NK-92 (cell line): Measurements from ENCODE around the gene GPA33.

ENCODE experiments used
- DNase-seq: peaks from one replicate; lab custom pipeline; 2025; ENCODE audit not compliant: unreplicated experiment; lab: John Stamatoyannopoulos, UW

Gene GPA33, protein sequence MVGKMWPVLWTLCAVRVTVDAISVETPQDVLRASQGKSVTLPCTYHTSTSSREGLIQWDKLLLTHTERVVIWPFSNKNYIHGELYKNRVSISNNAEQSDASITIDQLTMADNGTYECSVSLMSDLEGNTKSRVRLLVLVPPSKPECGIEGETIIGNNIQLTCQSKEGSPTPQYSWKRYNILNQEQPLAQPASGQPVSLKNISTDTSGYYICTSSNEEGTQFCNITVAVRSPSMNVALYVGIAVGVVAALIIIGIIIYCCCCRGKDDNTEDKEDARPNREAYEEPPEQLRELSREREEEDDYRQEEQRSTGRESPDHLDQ

DNA sequence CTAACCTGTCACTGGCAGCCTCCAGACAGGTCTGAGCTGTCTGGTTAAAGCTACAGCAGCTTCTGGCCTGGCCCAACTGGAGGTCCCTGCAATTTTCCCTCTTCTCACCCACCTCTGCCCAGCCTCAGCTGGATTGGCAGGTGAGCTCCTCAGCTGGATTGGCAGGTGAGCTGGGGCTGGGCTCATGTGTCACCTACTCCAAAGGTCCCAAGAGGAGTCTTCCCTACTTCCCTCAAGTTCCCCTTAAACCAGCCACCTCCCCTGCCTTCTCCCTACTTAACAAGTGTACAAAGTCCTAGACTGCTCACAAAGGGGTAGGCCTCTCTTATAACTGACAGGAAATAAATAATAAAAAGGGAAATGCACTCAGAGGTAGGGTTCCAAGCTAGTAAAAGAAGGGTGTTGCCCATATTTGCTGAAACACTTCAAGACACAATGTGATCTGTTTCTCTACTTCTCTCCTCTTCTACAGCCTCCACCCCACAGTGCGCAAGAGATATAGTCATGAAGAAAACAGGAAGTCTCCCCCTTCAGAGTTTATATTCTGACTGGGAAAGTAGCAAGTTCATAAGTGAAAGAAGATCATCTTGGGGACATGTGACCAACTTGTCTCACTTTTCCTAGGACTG is at the start of gene GPA33:
Gene GPA33, minus strand, starts transcription at position 64 of the 629 bp plus-strand sequence. CDS start 90 bp downstream, outside the sequence.
- DNase-seq, result no peak

DNA sequence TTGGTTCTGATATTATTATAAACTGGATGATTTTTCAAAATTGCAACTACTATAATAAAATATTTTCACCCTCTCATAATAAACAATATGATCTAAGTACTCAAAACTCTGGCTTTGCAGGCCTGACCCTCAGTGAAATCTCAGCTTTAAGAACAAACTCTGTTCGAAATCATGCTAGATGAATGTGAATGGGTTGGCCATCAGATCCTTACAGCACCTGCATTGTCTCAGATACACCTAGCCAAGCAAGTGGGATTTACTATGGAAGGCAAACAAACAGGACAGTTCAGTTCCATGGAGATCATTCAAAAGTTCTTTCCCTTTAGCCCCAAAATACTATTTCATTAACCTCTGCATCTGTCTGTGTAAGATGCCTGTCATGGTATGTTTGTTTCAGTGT is 48.5 kb upstream of the GPA33 start:
- no peak for DNase-seq

DNA sequence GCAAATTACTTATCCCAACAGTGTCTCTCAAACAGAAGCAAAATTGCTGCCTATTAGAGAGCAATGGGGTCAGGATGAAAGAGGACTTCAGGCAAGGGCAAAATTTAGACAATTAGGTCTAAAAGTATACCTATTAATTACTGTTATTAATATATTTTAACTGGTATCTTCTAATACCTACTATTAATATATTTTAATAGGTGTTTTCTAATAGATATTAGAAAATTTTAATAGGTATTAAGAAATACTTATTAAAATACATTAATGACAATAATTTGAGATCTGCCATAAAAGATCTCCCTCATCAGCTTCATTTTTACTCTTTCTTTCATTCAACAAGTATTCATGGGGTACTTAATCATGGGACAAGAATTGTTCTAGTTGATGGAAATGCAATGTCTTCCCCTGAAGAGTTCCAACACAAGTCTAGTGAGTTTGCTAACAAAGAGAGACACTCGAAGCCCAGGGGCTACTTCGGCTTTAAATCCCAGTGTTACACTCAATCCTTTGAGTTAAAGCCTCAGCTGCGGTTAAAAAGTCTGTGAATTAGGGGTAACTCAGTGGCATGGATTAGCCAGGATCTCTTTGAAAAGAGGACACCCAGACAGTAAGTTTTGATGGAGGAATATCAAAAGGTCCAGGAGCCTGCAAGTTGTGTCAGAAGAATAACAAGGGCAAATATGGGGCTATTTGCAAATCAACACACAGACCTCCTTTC is 47.8 kb upstream of the GPA33 start:
- no peak for DNase-seq

DNA sequence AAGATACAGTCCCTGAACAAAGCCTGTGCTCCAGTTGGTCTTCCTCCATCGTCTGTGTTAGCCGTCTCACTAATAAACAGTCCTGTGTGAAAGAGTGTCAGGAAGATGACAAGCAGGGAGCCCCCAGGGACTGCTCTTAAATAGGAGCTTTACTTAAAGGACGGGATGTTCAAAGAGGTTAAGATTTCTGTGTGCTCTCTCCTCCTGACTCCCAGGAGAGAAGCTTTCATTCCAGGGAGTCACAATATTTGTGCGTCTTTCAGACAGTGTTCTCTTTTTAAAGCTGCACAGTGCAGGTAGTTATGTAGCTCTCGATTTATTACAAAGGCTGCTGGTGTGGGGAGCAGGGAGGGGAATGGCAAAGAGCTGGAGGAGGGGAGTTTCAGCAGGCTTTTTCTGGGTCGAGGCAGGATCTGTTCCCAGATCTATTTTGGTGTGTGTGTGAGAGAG is 47.2 kb upstream of the GPA33 start:
- no peak for DNase-seq

DNA sequence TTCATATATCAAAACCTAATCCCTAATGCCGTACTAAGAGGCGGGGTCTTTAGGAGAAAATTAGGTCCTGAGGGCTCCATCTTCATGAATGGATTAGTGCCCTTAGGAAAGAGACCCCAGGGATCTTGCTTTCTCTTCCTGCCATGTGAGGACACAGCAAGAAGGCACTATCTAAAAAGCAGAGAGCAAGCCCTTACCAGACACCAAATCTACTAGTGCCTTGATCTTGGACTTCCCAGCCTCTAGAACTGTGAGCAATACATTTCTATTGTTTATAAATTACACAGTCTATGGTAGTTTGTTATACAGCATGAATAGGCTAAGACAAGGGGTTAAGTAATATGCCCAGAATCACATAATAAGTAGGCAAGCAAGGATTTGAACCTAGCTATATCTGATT is 46.6 kb upstream of the GPA33 start:
- no peak for DNase-seq

DNA sequence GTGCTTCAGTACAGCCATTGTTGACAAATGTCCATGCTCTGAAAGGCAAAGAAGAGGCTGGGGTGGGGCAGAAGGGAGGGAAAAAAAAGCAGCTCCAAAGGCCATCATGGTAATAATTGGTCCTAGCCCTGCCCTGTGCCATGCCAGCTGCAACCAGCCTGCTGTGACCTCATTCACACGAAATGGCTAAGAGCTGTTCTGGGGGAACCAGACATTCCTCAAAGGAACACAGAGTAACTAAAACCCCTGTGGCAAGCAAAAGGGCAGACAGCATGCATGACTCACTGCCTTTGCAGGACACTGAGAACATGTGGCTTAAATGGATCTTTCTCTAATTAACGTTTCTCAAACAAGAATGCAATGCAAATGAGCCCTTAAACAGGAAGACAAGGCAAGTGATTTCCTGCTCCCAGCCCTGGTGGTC is 46.0 kb upstream of the GPA33 start:
- DNase-seq, result no peak

DNA sequence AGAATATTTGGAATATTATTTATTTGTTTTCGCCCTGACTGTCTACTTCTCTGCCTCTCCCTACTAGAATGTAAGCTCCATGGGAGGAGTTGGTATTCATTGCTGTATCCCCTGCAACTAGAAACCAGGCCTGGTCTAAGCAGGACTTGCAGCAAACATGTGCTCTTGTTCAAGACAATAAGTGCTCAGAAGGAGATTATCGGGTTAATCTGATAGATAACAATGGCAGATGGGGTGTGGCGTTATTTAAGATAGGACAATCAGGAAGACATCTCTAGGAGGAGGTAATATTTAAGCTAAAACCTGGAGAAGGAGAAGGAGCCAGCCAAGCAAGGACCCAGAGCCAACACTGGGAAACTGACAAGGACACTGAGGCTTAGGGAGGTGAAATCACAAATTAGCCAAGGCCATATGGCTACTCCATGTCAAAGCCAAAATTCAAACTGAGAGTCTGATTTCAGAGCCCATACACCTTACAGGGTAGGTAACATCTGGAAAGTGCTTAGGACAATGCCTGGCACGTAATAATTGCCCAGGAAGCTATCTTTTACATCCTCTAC is 45.2 kb upstream of the GPA33 start:
- DNase-seq, result no peak

DNA sequence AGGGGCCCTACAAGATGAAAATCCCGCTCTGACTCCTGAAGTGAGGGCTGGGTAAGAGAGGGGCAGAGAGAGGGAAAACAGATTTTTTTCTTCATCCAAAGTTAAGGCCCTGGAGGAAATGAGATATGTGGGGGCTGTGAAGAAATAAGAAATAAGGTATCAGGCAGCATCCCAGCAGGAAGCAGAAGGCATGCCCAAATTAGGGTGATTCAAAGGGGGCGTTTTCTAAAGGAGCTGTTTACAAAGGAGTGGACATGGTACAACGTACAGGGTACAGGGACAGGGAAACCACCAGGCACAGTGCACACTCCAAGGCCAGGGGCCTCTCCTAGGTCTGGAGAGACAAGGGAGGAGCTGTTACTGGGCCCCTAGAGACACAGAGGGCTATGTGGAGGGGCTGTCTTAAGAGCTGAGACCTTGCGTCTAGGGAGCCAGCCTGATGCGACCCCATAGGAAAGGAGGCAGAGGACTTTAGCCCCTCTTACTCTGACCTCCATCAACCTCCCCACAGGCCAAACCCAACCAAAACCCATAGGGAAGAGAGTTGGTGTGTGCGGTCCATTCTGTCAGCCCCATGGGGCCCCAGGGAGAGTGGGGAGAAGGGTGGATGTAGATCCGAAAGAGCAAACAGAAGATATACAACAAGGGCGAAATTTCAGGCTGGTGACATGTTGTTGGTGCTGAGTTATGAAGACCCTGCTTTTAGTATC is 42.3 kb upstream of the GPA33 start:
- DNase-seq, result no peak

DNA sequence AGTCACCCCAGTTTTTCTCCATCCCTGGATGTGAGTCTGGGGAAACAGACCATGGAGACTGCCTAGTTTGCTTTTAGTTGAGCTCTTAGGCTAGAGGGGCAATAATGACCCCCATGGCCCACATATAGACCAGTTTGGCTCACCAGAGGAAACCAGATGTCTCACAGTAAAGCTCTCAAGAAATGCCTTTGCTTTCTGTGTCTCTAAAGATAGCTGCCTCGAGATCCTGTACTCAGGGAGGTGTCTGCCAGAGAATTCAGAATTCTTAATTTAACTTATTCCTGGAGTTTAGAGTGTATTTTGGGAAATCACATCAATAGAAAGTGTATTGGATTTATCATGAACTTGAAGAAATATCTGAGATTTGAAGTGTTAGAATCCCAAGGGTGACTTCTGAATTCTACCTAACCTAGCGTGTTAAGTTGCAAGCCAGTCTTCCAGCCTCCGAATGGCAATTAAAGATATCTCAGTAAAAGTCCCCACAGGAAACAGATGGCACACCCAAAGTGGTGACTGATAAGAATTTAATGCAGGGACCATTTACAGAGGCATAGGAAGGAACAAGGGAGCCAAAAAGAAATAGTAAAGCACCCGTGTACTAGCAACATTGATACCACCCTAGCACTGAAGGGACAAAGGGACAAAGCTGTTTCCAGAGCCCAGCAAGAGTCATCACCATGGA is 40.8 kb upstream of the GPA33 start:
- no peak for DNase-seq

DNA sequence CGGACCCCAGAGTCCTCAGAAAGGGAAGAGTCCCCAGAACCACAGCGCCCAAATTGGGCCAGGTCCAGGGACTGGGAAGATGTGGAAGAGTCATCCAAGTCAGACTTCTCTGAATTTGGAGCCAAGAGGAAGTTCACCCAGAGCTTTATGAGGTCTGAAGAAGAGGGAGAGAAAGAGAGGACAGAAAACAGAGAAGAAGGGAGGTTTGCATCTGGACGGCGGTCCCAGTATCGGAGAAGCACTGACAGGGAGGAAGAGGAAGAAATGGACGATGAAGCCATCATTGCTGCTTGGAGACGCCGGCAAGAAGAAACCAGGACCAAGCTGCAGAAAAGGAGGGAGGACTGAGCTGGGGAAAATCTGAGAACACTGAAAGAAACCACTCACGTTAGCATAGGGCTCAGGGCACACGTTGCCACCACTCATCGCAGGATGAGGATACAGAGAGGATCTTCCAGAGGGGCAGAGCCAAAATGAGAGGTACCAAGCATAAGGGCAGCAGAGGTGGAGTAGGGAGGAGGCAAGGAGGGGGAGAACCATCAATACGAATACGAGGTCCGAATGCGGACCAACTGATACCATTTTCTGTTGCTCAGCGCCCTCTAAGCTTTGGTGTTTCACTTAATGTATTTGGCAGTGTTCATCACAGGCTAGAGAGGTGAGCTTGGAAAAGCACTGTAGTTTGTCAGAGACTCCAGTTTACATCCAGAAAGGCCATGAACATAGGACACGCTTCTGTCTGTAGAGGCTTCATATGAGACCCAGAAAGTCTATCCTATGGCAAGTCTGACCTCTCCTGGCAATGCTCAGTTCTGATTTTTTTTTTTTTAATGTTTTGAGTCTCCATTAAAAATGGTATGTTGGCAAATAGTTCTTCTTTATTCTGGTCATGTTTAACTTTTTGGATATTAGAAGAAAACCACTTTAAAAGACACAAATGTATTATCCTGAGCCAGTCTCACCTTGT is 38.4 kb upstream of the GPA33 start:
- no peak for DNase-seq

DNA sequence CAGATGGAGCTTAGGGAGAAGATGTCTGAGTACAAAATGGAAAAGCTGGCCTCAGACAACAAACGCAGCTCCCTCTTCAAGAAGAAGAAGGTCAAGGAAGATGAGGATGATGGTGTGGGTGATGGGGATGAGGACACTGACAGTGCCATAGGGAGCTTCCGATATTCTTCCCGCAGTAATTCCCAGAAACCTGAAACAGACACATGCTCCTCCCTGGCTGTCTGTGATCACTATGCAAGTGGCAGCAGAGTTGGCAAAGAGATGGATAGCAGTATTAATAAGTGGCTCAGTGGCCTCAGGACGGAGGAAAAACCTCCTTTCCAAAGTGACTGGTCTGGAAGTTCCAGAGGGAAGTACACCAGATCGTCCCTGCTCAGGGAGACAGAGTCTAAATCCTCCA is 37.5 kb upstream of the GPA33 start:
- no peak for DNase-seq

DNA sequence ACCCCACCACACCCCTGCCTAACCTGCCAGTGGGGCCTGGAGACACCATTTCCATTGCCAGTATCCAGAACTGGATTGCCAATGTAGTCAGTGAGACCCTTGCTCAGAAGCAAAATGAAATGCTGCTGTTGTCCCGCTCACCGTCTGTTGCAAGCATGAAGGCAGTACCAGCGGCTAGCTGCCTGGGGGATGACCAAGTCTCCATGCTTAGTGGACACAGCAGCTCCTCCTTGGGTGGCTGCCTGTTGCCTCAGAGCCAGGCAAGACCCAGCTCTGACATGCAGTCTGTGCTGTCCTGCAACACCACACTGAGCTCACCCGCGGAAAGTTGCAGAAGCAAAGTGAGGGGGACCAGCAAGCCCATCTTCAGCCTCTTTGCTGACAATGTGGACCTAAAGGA is 37.1 kb upstream of the GPA33 start:
- no peak for DNase-seq

DNA sequence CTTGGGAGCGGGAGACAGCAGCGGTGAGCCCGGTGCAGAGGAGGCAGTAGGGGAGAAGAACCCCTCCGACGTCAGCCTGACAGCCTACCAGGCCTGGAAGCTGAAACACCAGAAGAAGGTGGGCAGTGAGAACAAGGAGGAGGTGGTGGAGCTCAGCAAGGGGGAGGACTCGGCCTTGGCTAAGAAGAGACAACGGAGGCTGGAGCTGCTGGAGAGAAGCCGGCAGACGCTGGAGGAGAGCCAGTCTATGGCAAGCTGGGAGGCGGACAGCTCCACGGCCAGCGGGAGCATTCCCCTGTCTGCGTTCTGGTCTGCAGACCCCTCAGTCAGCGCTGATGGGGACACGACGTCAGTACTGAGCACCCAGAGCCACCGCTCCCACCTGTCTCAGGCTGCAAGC is 36.6 kb upstream of the GPA33 start:
- DNase-seq, result no peak

DNA sequence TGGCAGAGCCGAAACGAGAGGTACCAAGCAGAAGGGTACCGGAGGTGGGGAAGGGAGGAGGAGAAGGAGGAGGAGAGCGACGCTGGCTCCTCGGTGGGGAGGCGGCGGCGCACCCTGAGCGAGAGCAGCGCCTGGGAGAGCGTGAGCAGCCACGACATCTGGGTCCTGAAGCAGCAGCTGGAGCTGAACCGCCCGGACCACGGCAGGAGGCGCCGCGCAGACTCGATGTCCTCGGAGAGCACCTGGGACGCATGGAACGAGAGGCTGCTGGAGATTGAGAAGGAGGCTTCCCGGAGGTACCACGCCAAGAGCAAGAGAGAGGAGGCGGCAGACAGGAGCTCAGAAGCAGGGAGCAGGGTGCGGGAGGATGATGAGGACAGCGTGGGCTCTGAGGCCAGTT is 36.1 kb upstream of the GPA33 start:
- no peak for DNase-seq

DNA sequence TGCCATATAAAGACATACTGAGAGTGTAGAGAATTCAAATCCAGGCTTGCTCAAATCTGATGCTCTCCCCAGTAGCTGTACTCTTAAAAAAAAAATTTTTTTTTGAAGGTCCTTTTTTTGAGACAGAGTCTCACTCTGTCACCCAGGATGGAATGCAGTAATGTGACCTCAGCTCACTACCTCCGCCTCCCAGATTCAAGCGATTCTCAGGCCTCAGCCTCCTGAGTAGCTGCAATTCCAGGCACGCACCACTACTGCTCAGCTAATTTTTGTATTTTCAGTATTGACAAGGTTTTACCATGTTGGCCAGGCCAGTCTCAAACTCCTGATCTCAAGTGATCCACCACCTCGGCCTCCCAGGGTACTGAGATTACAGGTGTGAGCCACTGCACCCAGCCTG is 32.4 kb upstream of the GPA33 start:
- no peak for DNase-seq

DNA sequence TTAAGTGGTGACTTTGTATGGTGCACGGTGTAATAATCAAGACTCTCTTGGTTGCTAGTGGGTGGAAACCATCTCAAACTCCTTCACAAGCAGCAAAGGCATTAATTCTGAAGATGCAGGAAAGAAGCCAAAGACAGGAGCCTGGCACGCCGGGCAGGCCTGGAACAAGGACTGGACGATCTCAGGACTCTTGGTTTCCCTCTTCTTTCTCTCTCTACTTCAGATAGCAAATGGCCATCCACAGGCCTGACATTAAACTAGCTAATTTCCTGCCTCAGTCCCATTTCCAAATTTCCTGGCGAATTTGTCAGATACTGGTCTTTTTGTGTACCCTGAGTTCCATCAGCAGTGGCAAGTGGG is 31.9 kb upstream of the GPA33 start:
- no peak for DNase-seq

DNA sequence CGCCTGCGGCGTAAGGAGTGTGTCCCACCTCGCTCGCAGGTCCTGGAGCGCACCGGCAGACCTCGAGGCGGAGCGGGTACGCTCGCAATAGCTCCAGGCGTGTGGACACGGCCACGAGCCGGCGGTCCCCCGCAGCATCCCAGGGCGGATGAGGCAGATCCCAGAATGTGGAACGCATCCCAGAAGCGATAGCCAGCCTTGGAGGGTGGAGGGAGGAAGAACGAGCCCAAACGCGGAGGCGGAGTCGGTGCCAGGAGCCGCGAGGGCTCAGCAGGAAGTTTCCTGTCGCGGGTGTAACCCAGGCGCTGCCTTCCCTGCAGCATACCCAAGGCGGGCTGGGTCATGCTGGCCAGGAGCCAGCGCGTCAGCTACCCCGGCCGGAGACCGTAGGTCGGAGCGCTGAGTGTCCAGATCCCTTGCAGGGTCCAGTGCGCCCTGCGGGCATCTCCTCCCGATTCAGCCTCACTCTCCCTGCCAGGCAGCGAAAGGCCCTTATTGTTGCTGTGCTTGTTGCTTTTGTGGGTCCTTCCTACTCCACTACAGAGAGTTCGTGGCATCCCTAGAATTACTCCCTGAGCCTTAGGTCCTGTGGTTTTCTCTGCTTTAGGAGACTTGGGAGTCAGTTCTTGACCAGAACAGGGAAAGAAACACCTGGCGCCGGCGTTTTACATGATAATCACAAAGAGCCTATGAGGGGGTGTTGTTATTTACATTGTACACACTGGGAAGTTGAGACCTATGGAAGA is 31.4 kb upstream of the GPA33 start:
- no peak for DNase-seq

DNA sequence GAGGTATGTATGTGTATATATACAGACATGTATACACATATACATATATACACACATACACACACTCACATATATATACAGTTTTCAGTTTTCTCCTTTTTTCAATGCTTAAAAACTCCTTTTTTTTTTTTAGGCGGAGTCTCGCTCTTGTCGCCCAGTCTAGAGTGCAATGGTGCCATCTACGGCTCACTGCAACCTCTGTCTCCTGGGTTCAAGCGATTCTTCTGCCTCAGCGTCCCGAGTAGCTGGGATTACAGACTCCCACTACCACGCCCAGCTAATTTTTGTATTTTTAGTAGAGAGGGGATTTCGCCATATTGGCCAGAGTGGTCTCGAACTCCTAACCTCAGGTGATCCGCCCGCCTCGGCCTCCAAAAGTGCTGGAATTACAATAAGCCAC is 30.7 kb upstream of the GPA33 start:
- no peak for DNase-seq

DNA sequence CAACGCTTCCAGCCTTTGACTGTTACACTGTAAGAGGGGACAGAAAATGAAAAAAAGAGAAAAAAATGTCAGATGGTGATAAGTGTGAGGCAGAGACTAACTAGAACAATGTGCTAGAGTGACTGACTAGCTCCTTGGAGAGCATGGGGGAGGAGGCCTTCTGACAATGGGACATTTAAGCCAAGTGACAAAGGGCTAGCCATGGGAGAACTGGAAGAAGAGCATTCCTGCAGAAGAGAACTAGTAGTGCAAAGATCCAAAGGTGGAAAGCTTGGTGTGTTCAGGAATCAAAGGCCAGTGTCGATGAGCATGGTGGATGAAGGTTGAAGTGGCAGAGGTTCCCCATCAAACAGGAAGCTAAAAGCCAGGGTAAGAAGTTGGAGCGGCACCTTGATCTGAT is 29.5 kb upstream of the GPA33 start:
- no peak for DNase-seq
